Osteocyte (in vitro differentiated cells): ENCODE results near the gene AGMO. TPM values are rescaled to one million over a fixed set of nuclear protein-coding genes. Genes with fewer than 3 reads are reported as not detected.

Experiments used
- DNase-seq: peaks from one replicate; pipeline ENCODE4 v3.0.0; 2021; ENCODE audit warnings: mixed read lengths; ENCODE audit not compliant: unreplicated experiment; ENCODE audit errors: extremely low spot score
- H3K27ac Mint-ChIP-seq: one replicate; pipeline ENCODE4 v1.8.0; 2021; ENCODE audit warnings: mild to moderate bottlenecking, mixed read lengths; ENCODE audit not compliant: unreplicated experiment
- H3K27me3 Mint-ChIP-seq: one replicate; pipeline ENCODE4 v1.8.0; 2021; ENCODE audit warnings: mixed read lengths; ENCODE audit not compliant: unreplicated experiment
- H3K36me3 Mint-ChIP-seq: one replicate; pipeline ENCODE4 v1.8.0; 2021; ENCODE audit warnings: mixed read lengths; ENCODE audit not compliant: unreplicated experiment
- H3K4me1 Mint-ChIP-seq: one replicate; pipeline ENCODE4 v1.8.0; 2021; ENCODE audit warnings: mixed read lengths; ENCODE audit not compliant: unreplicated experiment
- H3K4me3 Mint-ChIP-seq: one replicate; pipeline ENCODE4 v1.8.0; 2021; ENCODE audit warnings: mild to moderate bottlenecking, moderate library complexity, mixed read lengths; ENCODE audit not compliant: unreplicated experiment
- H3K9me3 Mint-ChIP-seq: one replicate; pipeline ENCODE4 v1.8.0; 2021; ENCODE audit warnings: mixed read lengths; ENCODE audit not compliant: unreplicated experiment
- total RNA-seq: library from RNA; stranded (reverse); gene quantifications from 2 replicates; pipeline ENCODE4 v1.2.1, GENCODE V29; 2021
- TF ChIP-seq, protein P1 (sequence below): fragments of 200-600 bp; sonication (generic); IDR thresholded peaks from 2 replicates; pipeline ENCODE4 v1.5.0; 2021; ENCODE audit warnings: antibody characterized with exemption, mild to moderate bottlenecking, moderate library complexity

Gene AGMO
- total RNA-seq, 1 donor from 2014 or later: 1.7 TPM

DNA sequence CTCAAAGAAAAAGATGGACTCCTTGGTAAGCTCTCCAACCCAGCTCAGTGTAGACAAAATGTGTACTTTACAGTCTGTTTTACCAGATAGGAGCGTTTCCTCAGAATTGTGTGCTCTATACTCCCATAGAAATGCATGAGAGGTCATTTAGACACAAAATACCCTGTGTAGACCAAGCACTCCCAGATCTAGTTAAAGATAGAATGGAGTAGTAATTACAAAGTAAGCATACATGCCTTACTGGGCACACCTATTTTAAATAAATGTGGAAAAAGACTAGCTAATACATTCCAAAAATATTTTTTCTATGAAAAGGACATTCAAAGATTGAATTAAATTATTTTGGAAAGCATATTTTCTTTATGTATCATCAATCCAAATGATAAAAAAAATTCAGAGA lies 387.3 kb downstream of the AGMO start:
- Mint-ChIP-seq H3K36me3 (no peaks in the 10 kb centered on the region), H3K9me3 (no peaks in the 10 kb centered on the region), H3K27ac (no peak overlapping the region), H3K4me1 (peaks cover 16% of the 10 kb centered on the region), H3K27me3 (no peaks in the 10 kb centered on the region), H3K4me3 (no peak overlapping the region)
- DNase-seq: no peak
- TF ChIP-seq, protein P1, sequence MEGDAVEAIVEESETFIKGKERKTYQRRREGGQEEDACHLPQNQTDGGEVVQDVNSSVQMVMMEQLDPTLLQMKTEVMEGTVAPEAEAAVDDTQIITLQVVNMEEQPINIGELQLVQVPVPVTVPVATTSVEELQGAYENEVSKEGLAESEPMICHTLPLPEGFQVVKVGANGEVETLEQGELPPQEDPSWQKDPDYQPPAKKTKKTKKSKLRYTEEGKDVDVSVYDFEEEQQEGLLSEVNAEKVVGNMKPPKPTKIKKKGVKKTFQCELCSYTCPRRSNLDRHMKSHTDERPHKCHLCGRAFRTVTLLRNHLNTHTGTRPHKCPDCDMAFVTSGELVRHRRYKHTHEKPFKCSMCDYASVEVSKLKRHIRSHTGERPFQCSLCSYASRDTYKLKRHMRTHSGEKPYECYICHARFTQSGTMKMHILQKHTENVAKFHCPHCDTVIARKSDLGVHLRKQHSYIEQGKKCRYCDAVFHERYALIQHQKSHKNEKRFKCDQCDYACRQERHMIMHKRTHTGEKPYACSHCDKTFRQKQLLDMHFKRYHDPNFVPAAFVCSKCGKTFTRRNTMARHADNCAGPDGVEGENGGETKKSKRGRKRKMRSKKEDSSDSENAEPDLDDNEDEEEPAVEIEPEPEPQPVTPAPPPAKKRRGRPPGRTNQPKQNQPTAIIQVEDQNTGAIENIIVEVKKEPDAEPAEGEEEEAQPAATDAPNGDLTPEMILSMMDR: no peak

DNA sequence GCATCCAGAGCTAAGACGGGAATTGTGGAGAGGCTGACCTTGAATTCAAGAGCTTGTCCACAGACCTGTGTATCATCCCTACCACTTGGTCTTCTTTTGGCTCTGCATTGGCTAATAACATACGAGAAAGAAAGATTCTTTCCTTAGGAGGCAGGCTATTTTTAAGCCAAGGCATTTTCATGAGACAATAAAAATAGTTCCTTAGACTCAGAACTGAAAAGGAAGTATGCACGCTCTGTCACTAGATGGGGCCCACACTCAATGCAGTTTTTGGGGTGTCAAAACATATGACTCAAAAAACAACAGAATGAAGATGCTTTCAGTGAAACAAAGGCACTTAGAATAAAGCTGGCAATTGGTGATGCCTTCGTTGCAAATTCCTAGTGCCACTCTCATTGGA lies 393.3 kb downstream of the AGMO start:
- no peak overlapping the region for H3K27ac Mint-ChIP-seq
- H3K9me3 Mint-ChIP-seq: peaks cover 5% of the 10 kb centered on the region
- TF ChIP-seq, protein P1: peak; percentile 13
- no peaks in the 10 kb centered on the region for H3K27me3 Mint-ChIP-seq
- H3K4me3 Mint-ChIP-seq: no peak overlapping the region
- H3K4me1 Mint-ChIP-seq: no peaks in the 10 kb centered on the region
- H3K36me3 Mint-ChIP-seq: no peaks in the 10 kb centered on the region
- no peak for DNase-seq

DNA sequence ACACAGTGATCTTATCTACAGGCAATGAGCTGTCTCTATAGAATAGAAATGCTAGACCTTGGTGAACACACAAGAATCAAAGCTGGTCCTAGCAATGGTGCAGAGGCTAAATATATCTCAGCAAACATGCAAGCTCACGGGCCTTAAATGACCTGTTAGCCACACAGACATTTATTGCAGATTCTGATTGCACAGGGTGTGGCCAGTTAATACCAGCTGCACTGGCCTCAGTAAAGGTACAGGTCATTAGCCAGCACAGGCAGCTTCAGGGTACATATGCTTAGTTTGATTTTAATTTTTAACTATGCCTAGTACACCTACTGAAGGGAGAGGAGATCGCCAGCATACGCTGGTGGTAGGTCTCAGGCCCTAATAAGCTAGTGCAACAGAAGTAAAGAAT lies 393.9 kb downstream of the AGMO start:
- H3K27ac Mint-ChIP-seq: no peak overlapping the region
- H3K4me1 Mint-ChIP-seq: no peaks in the 10 kb centered on the region
- H3K36me3 Mint-ChIP-seq: no peaks in the 10 kb centered on the region
- DNase-seq: no peak
- no peak overlapping the region for H3K4me3 Mint-ChIP-seq
- peaks cover 9% of the 10 kb centered on the region for H3K9me3 Mint-ChIP-seq
- no peaks in the 10 kb centered on the region for H3K27me3 Mint-ChIP-seq
- TF ChIP-seq, protein P1: no peak

DNA sequence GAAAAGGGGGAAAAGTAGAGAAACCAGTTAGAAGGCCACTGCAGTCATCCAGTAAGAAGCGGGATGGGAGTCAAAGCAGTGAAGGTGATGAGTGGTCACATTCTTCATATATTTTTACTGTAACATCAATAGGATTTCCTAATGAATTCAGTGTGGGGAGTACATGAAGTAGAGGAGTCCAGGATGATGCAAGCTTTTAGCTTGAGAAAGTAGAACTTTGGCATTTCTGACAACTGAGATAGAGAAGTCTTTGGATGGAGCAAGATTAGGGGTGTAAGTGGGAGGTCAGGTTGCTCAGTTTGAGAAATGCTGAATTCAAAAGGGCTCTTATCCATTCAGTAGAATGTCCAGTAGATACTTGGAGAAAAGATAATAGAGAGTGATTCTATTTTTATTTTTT lies 395.2 kb downstream of the AGMO start:
- Mint-ChIP-seq H3K27ac (no peak overlapping the region), H3K4me3 (no peak overlapping the region), H3K36me3 (no peaks in the 10 kb centered on the region), H3K9me3 (peaks cover 9% of the 10 kb centered on the region), H3K27me3 (no peaks in the 10 kb centered on the region), H3K4me1 (no peaks in the 10 kb centered on the region)
- TF ChIP-seq, protein P1: no peak
- no peak for DNase-seq

DNA sequence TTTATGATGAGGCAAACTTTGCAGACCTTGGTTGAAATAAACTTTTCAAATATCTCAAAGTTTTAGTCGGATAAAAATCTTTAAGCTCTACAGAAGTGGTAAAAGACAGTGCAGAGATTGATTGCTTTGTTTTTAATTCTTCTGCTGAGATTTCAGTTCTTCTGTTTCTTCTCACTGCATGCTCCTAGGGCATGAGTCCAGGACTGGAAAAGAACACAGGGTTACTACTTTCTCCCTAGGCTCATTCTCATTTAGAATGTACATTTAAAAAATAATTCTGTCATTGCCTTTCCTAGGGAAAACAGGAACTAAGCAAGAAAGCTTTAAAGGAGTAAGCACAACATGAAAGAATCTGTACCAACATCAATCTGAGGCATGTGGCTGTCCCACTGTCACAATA lies 402.6 kb downstream of the AGMO start:
- TF ChIP-seq, protein P1: no peak
- Mint-ChIP-seq H3K9me3 (peaks cover 5% of the 10 kb centered on the region), H3K27me3 (no peaks in the 10 kb centered on the region), H3K4me3 (no peak overlapping the region), H3K4me1 (peaks cover 23% of the 10 kb centered on the region), H3K27ac (peak overlapping the region; percentile 69), H3K36me3 (no peaks in the 10 kb centered on the region)
- no peak for DNase-seq
